Endodermal cell (in vitro differentiated cells): Measurements from ENCODE around the gene PROSER3. TPM values are rescaled to one million over a fixed set of nuclear protein-coding genes. Genes with fewer than 3 reads are reported as not detected.

Source experiments
- DNase-seq: peaks from one replicate; pipeline ENCODE4 v3.0.0-alpha.2; 2017
- H3K27ac ChIP-seq: 2 replicates; pipeline ENCODE4 v1.5.1; 2013; ENCODE audit warnings: mild to moderate bottlenecking, low read depth, low read length, moderate library complexity
- H3K27me3 ChIP-seq: 2 replicates; pipeline ENCODE4 v1.6.1; 2013; ENCODE audit warnings: mild to moderate bottlenecking, low read length, moderate library complexity; ENCODE audit not compliant: insufficient read depth, control insufficient read depth, poor library complexity, severe bottlenecking
- H3K36me3 ChIP-seq: 2 replicates; pipeline ENCODE4 v1.7.0; 2013; ENCODE audit warnings: mild to moderate bottlenecking, low read length, moderate library complexity; ENCODE audit not compliant: control insufficient read depth, insufficient read depth
- H3K4me1 ChIP-seq: one replicate; pipeline ENCODE4 v1.7.0; 2013; ENCODE audit warnings: low read length; ENCODE audit not compliant: control insufficient read depth, insufficient read depth
- H3K4me3 ChIP-seq: 2 replicates; pipeline ENCODE4 v1.5.1; 2013; ENCODE audit warnings: mild to moderate bottlenecking, low read length, moderate library complexity
- H3K9ac ChIP-seq: 2 replicates; pipeline ENCODE4 v1.6.1; 2013; ENCODE audit warnings: mild to moderate bottlenecking, low read length, moderate library complexity; ENCODE audit not compliant: poor library complexity, severe bottlenecking; ENCODE audit errors: extremely low read depth
- H3K9me3 ChIP-seq: 2 replicates; pipeline ENCODE4 v1.6.1; 2013; ENCODE audit warnings: mild to moderate bottlenecking, low read length, moderate library complexity; ENCODE audit not compliant: control insufficient read depth
- H3K27ac Mint-ChIP-seq: 2 replicates; pipeline ENCODE4 v1.8.0; 2020; ENCODE audit warnings: mixed read lengths
- H3K27me3 Mint-ChIP-seq: 2 replicates; pipeline ENCODE4 v1.8.0; 2021; ENCODE audit warnings: mild to moderate bottlenecking, mixed read lengths; ENCODE audit not compliant: insufficient read depth
- H3K36me3 Mint-ChIP-seq: 2 replicates; pipeline ENCODE4 v1.8.0; 2020; ENCODE audit warnings: low read depth, mixed read lengths
- H3K4me1 Mint-ChIP-seq: 2 replicates; pipeline ENCODE4 v1.8.0; 2020; ENCODE audit warnings: mixed read lengths
- H3K4me3 Mint-ChIP-seq: 2 replicates; pipeline ENCODE4 v1.8.0; 2020; ENCODE audit warnings: mild to moderate bottlenecking, moderate library complexity, mixed read lengths
- H3K9me3 Mint-ChIP-seq: 2 replicates; pipeline ENCODE4 v1.8.0; 2020; ENCODE audit warnings: mild to moderate bottlenecking, mixed read lengths
- CTCF ChIP-seq: fragments of 200-600 bp; sonication (generic); conservative IDR thresholded peaks from 2 replicates; pipeline ENCODE4 v1.5.0; 2021; ENCODE audit warnings: antibody characterized with exemption, mild to moderate bottlenecking
- WGBS, 2 experiments: methylation state at CpG; one replicate each; pipeline versions ENCODE4 v1.1.5 to v1.1.7; 2013; ENCODE audit warnings: missing lambda C conversion rate in 2 of 2, mixed read lengths in 1 of 2; ENCODE audit not compliant: insufficient coverage in 1 of 2, insufficient read length in 1 of 2; 5-methylcytosine and 5-hydroxymethylcytosine counted together
- total RNA-seq, 2 donors: library from RNA; stranded (reverse); fragmentation: NEBNext Ultra II Directional in 1 of 2; extraction: Animal tissue kit (Norgen Biotek cat#: 25700) in 1 of 2; gene quantifications; 2 replicates in 1 of 2; 3 replicates in 1 of 2; pipeline ENCODE4 v1.2.1, GENCODE V29; 2021

The PROSER3 gene
- total RNA-seq, 2 donors from 2014 or later, result 37.8 to 45.4 TPM

GRCh38 chr19:35712567-35713505 is 45.1 kb upstream of the PROSER3 start:
- H3K36me3 Mint-ChIP-seq, result no peaks in the 10 kb centered on the region
- Histone ChIP-seq H3K4me1 (peaks cover 6% of the 10 kb centered on the region), H3K27ac (no peak overlapping the region), H3K4me3 (no peak overlapping the region), H3K27me3 (no peaks in the 10 kb centered on the region), H3K9ac (no peak overlapping the region), H3K9me3 (no peaks in the 10 kb centered on the region), H3K36me3 (no peaks in the 10 kb centered on the region)
- H3K4me1 Mint-ChIP-seq, result peaks cover 13% of the 10 kb centered on the region
- DNase-seq, result no peak
- WGBS, 2 experiments, result 83 to 84% methylated on average over 4 to 11 of the region's 11 CpGs
- H3K27ac Mint-ChIP-seq, result no peak overlapping the region
- no peak overlapping the region for H3K4me3 Mint-ChIP-seq
- no peak for TF ChIP-seq CTCF
- no peaks in the 10 kb centered on the region for H3K27me3 Mint-ChIP-seq
- H3K9me3 Mint-ChIP-seq, result no peaks in the 10 kb centered on the region

- no peak overlapping the region for H3K27ac Mint-ChIP-seq
- H3K9me3 ChIP-seq, result no peaks in the 10 kb centered on the region
Measured at GRCh38 chr19:35713506-35713850, 44.5 kb upstream of the PROSER3 start.

GRCh38 chr19:35713904-35714495 is 44.0 kb upstream of the PROSER3 start:
- no peaks in the 10 kb centered on the region for H3K36me3 ChIP-seq
- no peak overlapping the region for H3K27ac Mint-ChIP-seq
- no peak overlapping the region for H3K27ac ChIP-seq
- H3K9me3 Mint-ChIP-seq, result no peaks in the 10 kb centered on the region
- no peaks in the 10 kb centered on the region for H3K36me3 Mint-ChIP-seq
- H3K27me3 ChIP-seq, result no peaks in the 10 kb centered on the region
- no peaks in the 10 kb centered on the region for H3K9me3 ChIP-seq
- peaks cover 13% of the 10 kb centered on the region for H3K4me1 Mint-ChIP-seq
- peaks cover 7% of the 10 kb centered on the region for H3K4me1 ChIP-seq
- no peak overlapping the region for H3K9ac ChIP-seq
- H3K4me3 ChIP-seq, result no peak overlapping the region
- DNase-seq, result no peak
- no peaks in the 10 kb centered on the region for H3K27me3 Mint-ChIP-seq
- no peak for TF ChIP-seq CTCF
- 87 to 89% methylated on average over 9 to 12 of the region's 12 CpGs for WGBS, 2 experiments
- H3K4me3 Mint-ChIP-seq, result no peak overlapping the region

More at GRCh38 chr19:35713506-35713850, 44.5 kb upstream of the PROSER3 start:
- Mint-ChIP-seq H3K4me3 (no peak overlapping the region), H3K4me1 (peaks cover 13% of the 10 kb centered on the region), H3K36me3 (no peaks in the 10 kb centered on the region), H3K27me3 (no peaks in the 10 kb centered on the region), H3K9me3 (no peaks in the 10 kb centered on the region)
- H3K9ac ChIP-seq, result no peak overlapping the region
- 87 to 100% methylated on average over 1 to 2 of the region's 2 CpGs for WGBS, 2 experiments
- H3K27ac ChIP-seq, result no peak overlapping the region
- TF ChIP-seq CTCF, result no peak
- DNase-seq, result no peak
- peaks cover 6% of the 10 kb centered on the region for H3K4me1 ChIP-seq
- H3K4me3 ChIP-seq, result no peak overlapping the region
- H3K36me3 ChIP-seq, result no peaks in the 10 kb centered on the region
- H3K27me3 ChIP-seq, result no peaks in the 10 kb centered on the region
